ENCODE measurements around the gene RERG. TPM values are rescaled to one million over a fixed set of nuclear protein-coding genes. Genes with fewer than 3 reads are reported as not detected.

Gene RERG
- total and polyA plus RNA-seq, 2 of the 4 experiments (the other 2 are of a cell fraction), result not detected

GRCh38 chr12:15180325-15180724 lies 40.9 kb downstream of the RERG start:
- no peaks in the 10 kb centered on the region for H3K9me1 ChIP-seq (ENCODE audit: insufficient read depth, low read length)
- CTCF ChIA-PET, result interaction anchor here (0.6 kb wide), 1 partner anchor 14 kb away, joined by 3 read pairs; no protein-coding TSS in a partner anchor
- no peak overlapping the region for H3K4me3 ChIP-seq (ENCODE audit: insufficient read depth, low read depth, low read length)
- no peak overlapping the region for H4K8ac ChIP-seq (ENCODE audit: low read depth in 2 of 2, low read length in 2 of 2)
- WGBS, 2 experiments (ENCODE audit: extremely low coverage in 2 of 2, insufficient read length in 1 of 2), result no CpG with 5 or more reads among the region's 2 CpGs
- POLR2A ChIA-PET (ENCODE audit: unreplicated experiment), result no interaction called here
- no peak overlapping the region for H2AK5ac ChIP-seq (ENCODE audit: low read depth, low read length)
- no peak overlapping the region for H3K23ac ChIP-seq (ENCODE audit: low read depth, low read length)
- H2BK120ac ChIP-seq (ENCODE audit: low read depth, low read length), result no peak overlapping the region
- no peak overlapping the region for H2AK9ac ChIP-seq (replicated peaks; ENCODE audit: low read depth, low read length, poor library complexity)
- no peak overlapping the region for H2AFZ ChIP-seq (replicated peaks; ENCODE audit: low read length, poor library complexity)
- no peak overlapping the region for H2BK5ac ChIP-seq (ENCODE audit: low read depth, low read length, poor library complexity, severe bottlenecking)
- H3K9me3 ChIP-seq (ENCODE audit: control insufficient read depth, insufficient read depth, low read length), result no peaks in the 10 kb centered on the region
- H2BK15ac ChIP-seq (ENCODE audit: low read depth, low read length), result no peak overlapping the region
- no peak overlapping the region for H3K9ac ChIP-seq (ENCODE audit: low read depth, low read length)
- H4K20me1 ChIP-seq (ENCODE audit: insufficient read depth, low read length), result no peaks in the 10 kb centered on the region
- dilution Hi-C loops (cut with HindIII; ENCODE audit: low sequenced_read_pairs, unreplicated experiment) (no loop called here), intact Hi-C loops (cut with micrococcal nuclease) (no loop called here), in situ Hi-C loops (cut with MboI; ENCODE audit: low sequenced_read_pairs) (no loop called here)
- H4K91ac ChIP-seq (ENCODE audit: insufficient read depth, low read depth, low read length), result no peak overlapping the region
- H2BK20ac ChIP-seq (ENCODE audit: low read depth, low read length), result no peak overlapping the region
- TF ChIP-seq CEBPB (IDR thresholded peaks at IDR 0.05; ENCODE audit: low read depth, low read length) (no peak), RCOR1 (IDR thresholded peaks at IDR 0.05; ENCODE audit: insufficient replicate concordance, low read length) (no peak), POLR2A (IDR thresholded peaks at IDR 0.05; ENCODE audit: low read depth, low read length) (no peak), RFX5 (IDR thresholded peaks at IDR 0.05; ENCODE audit: low read depth, low read length) (no peak), MXI1 (IDR thresholded peaks at IDR 0.05; ENCODE audit: borderline replicate concordance, low read depth, low read length) (no peak), FOS (IDR thresholded peaks at IDR 0.05; ENCODE audit: low read depth, low read length) (no peak), RAD21 (IDR thresholded peaks at IDR 0.05; ENCODE audit: low read length) (no peak), USF2 (IDR thresholded peaks at IDR 0.05; ENCODE audit: low read depth, low read length) (no peak), MAZ (IDR thresholded peaks at IDR 0.05; ENCODE audit: borderline replicate concordance, low read depth, low read length) (no peak), BHLHE40 (IDR thresholded peaks at IDR 0.05; ENCODE audit: low read depth, low read length) (no peak), NFE2L2 (IDR thresholded peaks at IDR 0.05; ENCODE audit: low read depth, low read length) (no peak), CHD1 (IDR thresholded peaks at IDR 0.05; ENCODE audit: low read depth, low read length) (no peak), SMC3 (IDR thresholded peaks at IDR 0.05; ENCODE audit: low read depth, low read length) (no peak), MAFK (IDR thresholded peaks at IDR 0.05; ENCODE audit: low read depth, low read length) (no peak)
- TF ChIP-seq, protein P1, sequence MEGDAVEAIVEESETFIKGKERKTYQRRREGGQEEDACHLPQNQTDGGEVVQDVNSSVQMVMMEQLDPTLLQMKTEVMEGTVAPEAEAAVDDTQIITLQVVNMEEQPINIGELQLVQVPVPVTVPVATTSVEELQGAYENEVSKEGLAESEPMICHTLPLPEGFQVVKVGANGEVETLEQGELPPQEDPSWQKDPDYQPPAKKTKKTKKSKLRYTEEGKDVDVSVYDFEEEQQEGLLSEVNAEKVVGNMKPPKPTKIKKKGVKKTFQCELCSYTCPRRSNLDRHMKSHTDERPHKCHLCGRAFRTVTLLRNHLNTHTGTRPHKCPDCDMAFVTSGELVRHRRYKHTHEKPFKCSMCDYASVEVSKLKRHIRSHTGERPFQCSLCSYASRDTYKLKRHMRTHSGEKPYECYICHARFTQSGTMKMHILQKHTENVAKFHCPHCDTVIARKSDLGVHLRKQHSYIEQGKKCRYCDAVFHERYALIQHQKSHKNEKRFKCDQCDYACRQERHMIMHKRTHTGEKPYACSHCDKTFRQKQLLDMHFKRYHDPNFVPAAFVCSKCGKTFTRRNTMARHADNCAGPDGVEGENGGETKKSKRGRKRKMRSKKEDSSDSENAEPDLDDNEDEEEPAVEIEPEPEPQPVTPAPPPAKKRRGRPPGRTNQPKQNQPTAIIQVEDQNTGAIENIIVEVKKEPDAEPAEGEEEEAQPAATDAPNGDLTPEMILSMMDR (conservative IDR thresholded peaks at IDR 0.05; ENCODE audit: low read depth, low read length), result no peak
- TF ChIP-seq, protein P2, sequence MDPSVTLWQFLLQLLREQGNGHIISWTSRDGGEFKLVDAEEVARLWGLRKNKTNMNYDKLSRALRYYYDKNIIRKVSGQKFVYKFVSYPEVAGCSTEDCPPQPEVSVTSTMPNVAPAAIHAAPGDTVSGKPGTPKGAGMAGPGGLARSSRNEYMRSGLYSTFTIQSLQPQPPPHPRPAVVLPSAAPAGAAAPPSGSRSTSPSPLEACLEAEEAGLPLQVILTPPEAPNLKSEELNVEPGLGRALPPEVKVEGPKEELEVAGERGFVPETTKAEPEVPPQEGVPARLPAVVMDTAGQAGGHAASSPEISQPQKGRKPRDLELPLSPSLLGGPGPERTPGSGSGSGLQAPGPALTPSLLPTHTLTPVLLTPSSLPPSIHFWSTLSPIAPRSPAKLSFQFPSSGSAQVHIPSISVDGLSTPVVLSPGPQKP (IDR thresholded peaks at IDR 0.05; ENCODE audit: borderline replicate concordance, low read depth, low read length), result no peak
- H3K4ac ChIP-seq (ENCODE audit: low read depth, low read length), result no peak overlapping the region
- H3K79me1 ChIP-seq (ENCODE audit: low read depth in 1 of 2, low read length in 2 of 2), result no peaks in the 10 kb centered on the region
- H3K18ac ChIP-seq (ENCODE audit: low read depth, low read length), result no peak overlapping the region
- H3K36me3 ChIP-seq (ENCODE audit: control insufficient read depth, insufficient read depth, low read length), result no peaks in the 10 kb centered on the region
- no peaks in the 10 kb centered on the region; the same call in 1 of the 2 replicates for H3K27me3 ChIP-seq (ENCODE audit: control insufficient read depth, insufficient read depth, low read length)
- H3K4me1 ChIP-seq (ENCODE audit: control insufficient read depth, insufficient read depth, low read length), result no peaks in the 10 kb centered on the region
- no peak overlapping the region for H4K5ac ChIP-seq (ENCODE audit: low read depth, low read length)
- H3K4me2 ChIP-seq (ENCODE audit: low read depth, low read length), result no peak overlapping the region
- no TSS peak for BruUV-seq (replicated peaks)
- no peak overlapping the region for H3K56ac ChIP-seq (ENCODE audit: extremely low read depth, insufficient read depth, low read length)
- no peak for DNase-seq
- ATAC-seq (ENCODE audit: low read depth), result no peak
- H3K27ac ChIP-seq (ENCODE audit: insufficient read depth, low read length), result no peak overlapping the region
- H3K14ac ChIP-seq (replicated peaks; ENCODE audit: low read depth, low read length), result no peak overlapping the region

All from IMR-90 (cell line).